Measurements from ENCODE around the gene POLR1D. TPM values are rescaled to one million over a fixed set of nuclear protein-coding genes. Genes with fewer than 3 reads are reported as not detected.

POLR1D gene
- total RNA-seq, 1 experiment from 2014 or later: 198 TPM

DNA sequence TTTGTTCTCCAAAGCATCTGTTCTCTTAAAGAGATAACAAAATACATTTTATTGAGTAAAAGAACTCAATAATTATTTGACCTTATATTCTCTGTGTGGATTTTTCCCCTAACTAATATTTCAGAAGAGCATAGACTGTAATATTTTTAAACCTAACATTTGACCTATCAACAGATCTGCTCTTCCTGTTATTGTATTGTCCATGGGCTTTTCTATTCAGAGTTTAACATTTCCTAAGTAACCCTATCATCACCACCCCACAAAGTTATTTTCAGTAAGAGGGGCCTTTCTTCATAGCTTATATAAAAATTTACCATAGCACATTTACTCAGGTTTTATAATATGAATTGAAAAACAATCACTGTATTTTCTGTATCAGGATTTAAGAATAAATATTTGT lies 17.5 kb downstream of the POLR1D start:
- no peaks in the 10 kb centered on the region for H3K9me3 Mint-ChIP-seq
- DNase-seq (ENCODE audit: low spot score) (no peak), ATAC-seq (no peak)
- ChIA-PET CTCF (interaction anchor here (0.6 to 1.2 kb wide), 3 partner anchors 106 to 188 kb away, joined by 3 to 4 read pairs (median 4); no protein-coding TSS in a partner anchor), POLR2A (interaction anchor here (1.1 to 1.7 kb wide), 3 partner anchors 17 to 106 kb away, joined by 3 to 7 read pairs (median 3); partner anchors contain the start of gene LNX2)
- H3K4me1 Mint-ChIP-seq: peaks cover 9% of the 10 kb centered on the region
- H3K27me3 Mint-ChIP-seq (ENCODE audit: low read depth): no peaks in the 10 kb centered on the region
- no peak overlapping the region for H3K4me3 Mint-ChIP-seq
- no peak overlapping the region for H3K27ac Mint-ChIP-seq
- no peaks in the 10 kb centered on the region for H3K36me3 Mint-ChIP-seq
- no peak for TF ChIP-seq ZNF121 (CRISPR knock-in tag; IDR thresholded peaks at IDR 0.05)
- no peak for TF ChIP-seq NFATC4 (CRISPR knock-in tag; IDR thresholded peaks at IDR 0.05)
- TF ChIP-seq, protein P1, sequence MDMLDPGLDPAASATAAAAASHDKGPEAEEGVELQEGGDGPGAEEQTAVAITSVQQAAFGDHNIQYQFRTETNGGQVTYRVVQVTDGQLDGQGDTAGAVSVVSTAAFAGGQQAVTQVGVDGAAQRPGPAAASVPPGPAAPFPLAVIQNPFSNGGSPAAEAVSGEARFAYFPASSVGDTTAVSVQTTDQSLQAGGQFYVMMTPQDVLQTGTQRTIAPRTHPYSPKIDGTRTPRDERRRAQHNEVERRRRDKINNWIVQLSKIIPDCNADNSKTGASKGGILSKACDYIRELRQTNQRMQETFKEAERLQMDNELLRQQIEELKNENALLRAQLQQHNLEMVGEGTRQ (CRISPR knock-in tag; IDR thresholded peaks at IDR 0.05): no peak
- no peak for TF ChIP-seq ZNF232 (CRISPR knock-in tag; IDR thresholded peaks at IDR 0.05)
- TF ChIP-seq TCF7 (CRISPR knock-in tag; IDR thresholded peaks at IDR 0.05; ENCODE audit: low read depth): no peak
- no peak for TF ChIP-seq CREM (CRISPR knock-in tag; IDR thresholded peaks at IDR 0.05)
- no peak for TF ChIP-seq ESRRA (CRISPR knock-in tag; IDR thresholded peaks at IDR 0.05; ENCODE audit: borderline replicate concordance)
- TF ChIP-seq NR1H2 (CRISPR knock-in tag; IDR thresholded peaks at IDR 0.05): no peak
- no peak for TF ChIP-seq FOXP1 (CRISPR knock-in tag; IDR thresholded peaks at IDR 0.05; ENCODE audit: borderline replicate concordance)
- TF ChIP-seq, protein P2, sequence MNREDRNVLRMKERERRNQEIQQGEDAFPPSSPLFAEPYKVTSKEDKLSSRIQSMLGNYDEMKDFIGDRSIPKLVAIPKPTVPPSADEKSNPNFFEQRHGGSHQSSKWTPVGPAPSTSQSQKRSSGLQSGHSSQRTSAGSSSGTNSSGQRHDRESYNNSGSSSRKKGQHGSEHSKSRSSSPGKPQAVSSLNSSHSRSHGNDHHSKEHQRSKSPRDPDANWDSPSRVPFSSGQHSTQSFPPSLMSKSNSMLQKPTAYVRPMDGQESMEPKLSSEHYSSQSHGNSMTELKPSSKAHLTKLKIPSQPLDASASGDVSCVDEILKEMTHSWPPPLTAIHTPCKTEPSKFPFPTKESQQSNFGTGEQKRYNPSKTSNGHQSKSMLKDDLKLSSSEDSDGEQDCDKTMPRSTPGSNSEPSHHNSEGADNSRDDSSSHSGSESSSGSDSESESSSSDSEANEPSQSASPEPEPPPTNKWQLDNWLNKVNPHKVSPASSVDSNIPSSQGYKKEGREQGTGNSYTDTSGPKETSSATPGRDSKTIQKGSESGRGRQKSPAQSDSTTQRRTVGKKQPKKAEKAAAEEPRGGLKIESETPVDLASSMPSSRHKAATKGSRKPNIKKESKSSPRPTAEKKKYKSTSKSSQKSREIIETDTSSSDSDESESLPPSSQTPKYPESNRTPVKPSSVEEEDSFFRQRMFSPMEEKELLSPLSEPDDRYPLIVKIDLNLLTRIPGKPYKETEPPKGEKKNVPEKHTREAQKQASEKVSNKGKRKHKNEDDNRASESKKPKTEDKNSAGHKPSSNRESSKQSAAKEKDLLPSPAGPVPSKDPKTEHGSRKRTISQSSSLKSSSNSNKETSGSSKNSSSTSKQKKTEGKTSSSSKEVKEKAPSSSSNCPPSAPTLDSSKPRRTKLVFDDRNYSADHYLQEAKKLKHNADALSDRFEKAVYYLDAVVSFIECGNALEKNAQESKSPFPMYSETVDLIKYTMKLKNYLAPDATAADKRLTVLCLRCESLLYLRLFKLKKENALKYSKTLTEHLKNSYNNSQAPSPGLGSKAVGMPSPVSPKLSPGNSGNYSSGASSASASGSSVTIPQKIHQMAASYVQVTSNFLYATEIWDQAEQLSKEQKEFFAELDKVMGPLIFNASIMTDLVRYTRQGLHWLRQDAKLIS (CRISPR knock-in tag; IDR thresholded peaks at IDR 0.05; ENCODE audit: borderline replicate concordance): no peak
- no peak for TF ChIP-seq NR2C2 (CRISPR knock-in tag; IDR thresholded peaks at IDR 0.05)
- no peak for TF ChIP-seq CBFB (CRISPR knock-in tag; IDR thresholded peaks at IDR 0.05; ENCODE audit: low read depth)
- TF ChIP-seq IRF2 (CRISPR knock-in tag; IDR thresholded peaks at IDR 0.05; ENCODE audit: borderline replicate concordance, low read depth): no peak
- TF ChIP-seq, protein P3, sequence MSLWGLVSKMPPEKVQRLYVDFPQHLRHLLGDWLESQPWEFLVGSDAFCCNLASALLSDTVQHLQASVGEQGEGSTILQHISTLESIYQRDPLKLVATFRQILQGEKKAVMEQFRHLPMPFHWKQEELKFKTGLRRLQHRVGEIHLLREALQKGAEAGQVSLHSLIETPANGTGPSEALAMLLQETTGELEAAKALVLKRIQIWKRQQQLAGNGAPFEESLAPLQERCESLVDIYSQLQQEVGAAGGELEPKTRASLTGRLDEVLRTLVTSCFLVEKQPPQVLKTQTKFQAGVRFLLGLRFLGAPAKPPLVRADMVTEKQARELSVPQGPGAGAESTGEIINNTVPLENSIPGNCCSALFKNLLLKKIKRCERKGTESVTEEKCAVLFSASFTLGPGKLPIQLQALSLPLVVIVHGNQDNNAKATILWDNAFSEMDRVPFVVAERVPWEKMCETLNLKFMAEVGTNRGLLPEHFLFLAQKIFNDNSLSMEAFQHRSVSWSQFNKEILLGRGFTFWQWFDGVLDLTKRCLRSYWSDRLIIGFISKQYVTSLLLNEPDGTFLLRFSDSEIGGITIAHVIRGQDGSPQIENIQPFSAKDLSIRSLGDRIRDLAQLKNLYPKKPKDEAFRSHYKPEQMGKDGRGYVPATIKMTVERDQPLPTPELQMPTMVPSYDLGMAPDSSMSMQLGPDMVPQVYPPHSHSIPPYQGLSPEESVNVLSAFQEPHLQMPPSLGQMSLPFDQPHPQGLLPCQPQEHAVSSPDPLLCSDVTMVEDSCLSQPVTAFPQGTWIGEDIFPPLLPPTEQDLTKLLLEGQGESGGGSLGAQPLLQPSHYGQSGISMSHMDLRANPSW (CRISPR knock-in tag; conservative IDR thresholded peaks at IDR 0.05; ENCODE audit: low read depth): no peak
- TF ChIP-seq SMAD3 (CRISPR knock-in tag; IDR thresholded peaks at IDR 0.05; ENCODE audit: borderline replicate concordance): no peak
- no peak for TF ChIP-seq PRRX2 (CRISPR knock-in tag; IDR thresholded peaks at IDR 0.05)
- TF ChIP-seq MYBL2 (CRISPR knock-in tag; IDR thresholded peaks at IDR 0.05): no peak

DNA sequence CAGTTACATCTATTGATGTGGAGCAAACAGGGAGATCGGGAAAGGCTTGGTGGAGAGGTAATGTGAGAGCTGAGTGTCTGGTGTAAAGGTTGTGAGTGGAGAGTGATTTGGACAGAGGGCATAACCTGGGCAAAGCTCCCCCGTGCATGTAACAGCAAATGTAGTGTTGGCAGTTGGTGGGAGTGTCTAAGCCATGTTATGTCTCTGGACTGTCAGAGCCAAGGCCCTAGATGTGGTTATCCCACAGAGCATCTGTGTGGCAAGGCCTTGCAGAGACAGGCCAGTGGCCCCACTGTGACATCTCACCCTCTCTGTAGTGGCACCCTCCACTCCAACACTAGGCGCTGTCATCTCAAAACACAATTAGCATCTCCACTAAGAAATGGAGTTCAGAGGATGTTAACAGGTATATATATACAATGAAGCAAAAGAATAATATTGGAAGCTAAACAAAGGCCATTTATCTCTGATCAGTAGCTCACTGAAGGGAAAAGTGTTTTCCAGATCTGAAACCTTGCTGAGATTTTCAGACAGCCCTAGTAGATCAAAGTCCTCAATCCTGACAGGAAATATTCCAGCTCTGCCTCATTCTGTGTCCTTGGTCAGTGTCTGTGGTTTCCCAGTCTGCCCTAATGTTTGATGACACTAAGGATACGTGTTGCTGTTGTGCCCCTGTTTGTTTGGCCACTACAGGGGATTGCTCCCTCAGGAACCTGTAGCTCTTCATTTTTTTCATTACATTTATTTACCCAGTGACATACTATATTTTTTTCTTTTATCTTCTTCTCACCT lies 20.2 kb downstream of the POLR1D start:
- Mint-ChIP-seq H3K9me3 (0 out of 2 replicates have a peak, but pooled peaks cover 3% of the 10 kb centered on the region), H3K4me1 (peaks cover 23% of the 10 kb centered on the region), H3K36me3 (peaks cover 4% of the 10 kb centered on the region), H3K27ac (no peak overlapping the region), H3K4me3 (no peak overlapping the region), H3K27me3 (ENCODE audit: low read depth) (no peaks in the 10 kb centered on the region)
- ATAC-seq: no peak
- TF ChIP-seq GABPB1 (CRISPR knock-in tag; IDR thresholded peaks at IDR 0.05): 0 out of 2 replicates have a peak, but pooled peaks have one; percentile 38
- TF ChIP-seq, protein P4, sequence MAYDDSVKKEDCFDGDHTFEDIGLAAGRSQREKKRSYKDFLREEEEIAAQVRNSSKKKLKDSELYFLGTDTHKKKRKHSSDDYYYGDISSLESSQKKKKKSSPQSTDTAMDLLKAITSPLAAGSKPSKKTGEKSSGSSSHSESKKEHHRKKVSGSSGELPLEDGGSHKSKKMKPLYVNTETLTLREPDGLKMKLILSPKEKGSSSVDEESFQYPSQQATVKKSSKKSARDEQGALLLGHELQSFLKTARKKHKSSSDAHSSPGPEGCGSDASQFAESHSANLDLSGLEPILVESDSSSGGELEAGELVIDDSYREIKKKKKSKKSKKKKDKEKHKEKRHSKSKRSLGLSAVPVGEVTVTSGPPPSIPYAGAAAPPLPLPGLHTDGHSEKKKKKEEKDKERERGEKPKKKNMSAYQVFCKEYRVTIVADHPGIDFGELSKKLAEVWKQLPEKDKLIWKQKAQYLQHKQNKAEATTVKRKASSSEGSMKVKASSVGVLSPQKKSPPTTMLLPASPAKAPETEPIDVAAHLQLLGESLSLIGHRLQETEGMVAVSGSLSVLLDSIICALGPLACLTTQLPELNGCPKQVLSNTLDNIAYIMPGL (CRISPR knock-in tag; IDR thresholded peaks at IDR 0.05): no peak
- no peak for TF ChIP-seq JAZF1 (CRISPR knock-in tag; IDR thresholded peaks at IDR 0.05)
- TF ChIP-seq, protein P5, sequence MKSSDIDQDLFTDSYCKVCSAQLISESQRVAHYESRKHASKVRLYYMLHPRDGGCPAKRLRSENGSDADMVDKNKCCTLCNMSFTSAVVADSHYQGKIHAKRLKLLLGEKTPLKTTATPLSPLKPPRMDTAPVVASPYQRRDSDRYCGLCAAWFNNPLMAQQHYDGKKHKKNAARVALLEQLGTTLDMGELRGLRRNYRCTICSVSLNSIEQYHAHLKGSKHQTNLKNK (CRISPR knock-in tag; IDR thresholded peaks at IDR 0.05): no peak
- no peak for TF ChIP-seq ETV6 (CRISPR knock-in tag; IDR thresholded peaks at IDR 0.05)
- TF ChIP-seq CBFB (CRISPR knock-in tag; IDR thresholded peaks at IDR 0.05; ENCODE audit: low read depth): no peak
- no peak for TF ChIP-seq JUN (CRISPR knock-in tag; IDR thresholded peaks at IDR 0.05)
- no peak for TF ChIP-seq NFE2L1 (CRISPR knock-in tag; IDR thresholded peaks at IDR 0.05)
- no peak for TF ChIP-seq IRF2 (CRISPR knock-in tag; IDR thresholded peaks at IDR 0.05; ENCODE audit: borderline replicate concordance, low read depth)
- ChIA-PET POLR2A (no interaction called here), CTCF (interaction anchor here (0.8 to 0.9 kb wide), 2 partner anchors 129 to 185 kb away, joined by 3 read pairs; no protein-coding TSS in a partner anchor)
- no peak for DNase-seq (ENCODE audit: low spot score)
